Duodenal mucosa (tissue), 2 donors: ENCODE measurements around the gene NDOR1.

ENCODE experiments used
- H3K27ac ChIP-seq: one replicate; pipeline ENCODE4 v1.7.0; 2013; ENCODE audit warnings: low read depth, low read length
- H3K27me3 ChIP-seq, 2 donors: one replicate each; pipeline ENCODE4 v1.7.0; 2013; ENCODE audit warnings: low read length in 2 of 2, control low read depth in 1 of 2; ENCODE audit not compliant: insufficient read depth in 2 of 2, control insufficient read depth in 1 of 2
- H3K36me3 ChIP-seq, 2 donors: one replicate each; pipeline ENCODE4 v1.7.0; 2013; ENCODE audit warnings: low read length in 2 of 2, control low read depth in 1 of 2; ENCODE audit not compliant: insufficient read depth in 2 of 2, control insufficient read depth in 1 of 2
- H3K4me1 ChIP-seq, 2 donors: one replicate each; pipeline ENCODE4 v1.7.0; 2013; ENCODE audit warnings: low read length in 2 of 2, control low read depth in 1 of 2; ENCODE audit not compliant: insufficient read depth in 2 of 2, control insufficient read depth in 1 of 2
- H3K4me3 ChIP-seq, 2 donors: one replicate each; pipeline ENCODE4 v1.7.0; 2013; ENCODE audit warnings: low read length in 2 of 2, low read depth in 1 of 2
- H3K9ac ChIP-seq, 2 donors: one replicate each; pipeline ENCODE4 v1.7.0; 2013; ENCODE audit warnings: low read length in 2 of 2, low read depth in 1 of 2
- H3K9me3 ChIP-seq, 2 donors: one replicate each; pipeline ENCODE4 v1.7.0; 2013; ENCODE audit warnings: low read length in 2 of 2, control low read depth in 1 of 2; ENCODE audit not compliant: control insufficient read depth in 1 of 2

NDOR1 gene

DNA sequence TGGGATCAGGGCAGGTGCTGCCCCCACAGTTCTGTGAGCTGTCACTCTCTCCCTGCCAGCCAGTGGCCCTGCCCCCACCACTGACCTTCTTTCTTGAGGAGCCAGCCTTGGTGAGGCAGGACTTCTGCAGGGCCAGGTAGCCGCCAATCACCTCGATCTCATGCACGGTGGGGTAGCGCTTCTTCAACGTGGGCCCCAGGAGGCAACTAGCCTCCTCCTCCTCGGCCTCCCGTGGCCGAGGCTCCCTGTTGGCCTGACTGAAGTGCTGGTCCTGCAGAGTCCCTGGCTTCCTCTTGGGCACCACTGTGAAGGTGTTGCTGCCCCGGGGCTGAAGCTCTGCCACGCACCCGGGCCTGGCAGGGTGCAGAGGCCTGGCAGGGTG is 6.6 kb upstream of the NDOR1 start:
- Histone ChIP-seq H3K36me3 (no peaks in the 10 kb centered on the region), H3K9me3 (no peaks in the 10 kb centered on the region), H3K9ac (peak overlapping the region; percentile 69 to 85), H3K4me1 (peaks cover 43 to 66% of the 10 kb centered on the region in 2 donors), H3K27me3 (no peaks in the 10 kb centered on the region), H3K27ac (peak overlapping the region; percentile 83), H3K4me3 (peak overlapping the region; percentile 72 to 76)

DNA sequence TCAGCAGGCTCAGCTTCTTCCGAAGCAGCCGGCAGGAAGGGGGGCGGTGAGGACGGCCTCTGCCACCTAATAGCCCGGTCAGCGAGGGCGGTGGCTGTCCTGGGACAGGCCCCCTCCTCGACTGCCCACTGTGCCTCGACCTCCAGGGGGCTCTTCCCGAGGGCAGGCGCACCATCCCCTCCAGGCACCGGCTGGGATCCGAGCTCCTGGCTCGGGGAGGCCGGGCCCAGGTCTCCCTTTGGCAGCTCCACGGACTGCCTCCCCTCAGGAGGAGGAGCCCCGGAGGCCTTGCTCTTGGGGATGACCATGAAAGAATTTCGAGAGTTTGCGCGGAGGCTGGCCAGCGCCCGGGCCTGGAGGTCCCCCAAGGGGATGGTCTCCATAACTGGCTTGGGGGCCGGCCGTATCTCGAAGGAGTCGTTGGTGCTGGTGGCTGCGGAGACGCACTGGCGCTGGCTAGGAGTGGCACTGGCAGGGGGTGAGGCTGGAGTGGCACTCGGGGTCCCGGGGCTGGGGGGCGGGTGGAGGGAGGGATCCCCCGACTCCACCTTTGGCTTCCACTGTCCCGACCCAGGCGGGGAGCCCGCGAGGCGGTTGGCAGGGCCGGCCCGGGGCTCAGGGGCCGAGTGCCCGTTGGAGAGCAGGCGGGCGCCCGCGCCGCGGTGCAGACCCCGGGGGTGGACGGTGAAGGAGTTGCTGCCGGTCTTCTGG is 5.9 kb upstream of the NDOR1 start:
- Histone ChIP-seq H3K9me3 (no peaks in the 10 kb centered on the region), H3K4me3 (peak overlapping the region; percentile 72 to 76), H3K36me3 (no peaks in the 10 kb centered on the region), H3K27ac (peak overlapping the region; percentile 83), H3K9ac (peak overlapping the region; percentile 69 to 85), H3K4me1 (peaks cover 49 to 70% of the 10 kb centered on the region in 2 donors), H3K27me3 (no peaks in the 10 kb centered on the region)

DNA sequence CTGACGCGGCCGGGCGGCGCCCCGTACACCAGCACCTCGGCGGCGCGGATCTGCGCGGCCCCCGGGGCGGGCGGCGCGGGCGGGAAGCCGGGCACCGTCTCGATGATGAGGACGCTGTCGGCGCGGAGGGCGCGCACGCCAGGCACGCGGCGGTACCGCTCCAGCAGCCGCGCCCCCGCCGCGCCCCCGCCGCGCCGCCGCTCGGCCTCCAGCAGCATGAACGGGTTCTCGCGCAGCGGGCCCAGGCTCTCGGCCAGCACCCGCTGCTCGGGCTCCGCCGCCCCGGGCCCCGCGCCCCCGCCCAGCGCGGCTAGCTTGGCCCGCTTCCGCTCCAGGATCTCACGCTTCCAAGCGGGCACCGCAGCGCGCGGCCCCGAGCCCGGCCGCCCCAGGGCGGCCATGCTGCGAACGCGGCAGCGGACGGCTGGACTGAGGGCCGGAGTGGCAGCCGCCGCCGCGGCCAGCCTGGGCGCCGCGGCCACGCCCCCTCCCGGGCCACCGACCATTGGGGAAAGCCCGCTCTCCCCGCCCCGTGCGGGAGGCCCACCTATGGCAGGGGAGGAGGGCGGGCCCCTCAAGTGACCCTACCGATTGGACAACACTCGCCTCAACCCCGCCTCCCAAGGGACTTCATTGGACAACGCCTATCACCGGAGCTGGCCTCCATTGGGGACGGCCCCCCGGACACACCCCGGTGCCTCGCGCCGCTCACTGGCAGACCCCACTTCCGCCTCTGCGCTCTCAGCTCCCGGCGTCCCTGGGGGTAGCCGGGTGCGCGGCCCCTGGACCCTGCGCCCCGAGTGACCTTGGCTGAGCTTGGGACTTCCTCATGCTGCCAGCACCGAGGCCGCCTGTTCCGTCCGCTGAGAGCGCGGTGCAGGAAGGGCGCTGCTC is 4.9 kb upstream of the NDOR1 start, which contains the start of gene TPRN:
TSS of gene TPRN (minus strand) at position 431 of the 894 bp plus-strand sequence. CDS start at position 401, 30 bp downstream.
- Histone ChIP-seq H3K4me3 (peak within 1 kb of the TSS; percentile 81), H3K9ac (peak within 1 kb of the TSS; percentile 69 to 88), H3K27me3 (no peaks in the 10 kb centered on the region), H3K36me3 (no peaks in the 10 kb centered on the region), H3K4me1 (peaks cover 43 to 64% of the 10 kb centered on the region in 2 donors), H3K9me3 (no peaks in the 10 kb centered on the region), H3K27ac (peak within 1 kb of the TSS; percentile 83)

DNA sequence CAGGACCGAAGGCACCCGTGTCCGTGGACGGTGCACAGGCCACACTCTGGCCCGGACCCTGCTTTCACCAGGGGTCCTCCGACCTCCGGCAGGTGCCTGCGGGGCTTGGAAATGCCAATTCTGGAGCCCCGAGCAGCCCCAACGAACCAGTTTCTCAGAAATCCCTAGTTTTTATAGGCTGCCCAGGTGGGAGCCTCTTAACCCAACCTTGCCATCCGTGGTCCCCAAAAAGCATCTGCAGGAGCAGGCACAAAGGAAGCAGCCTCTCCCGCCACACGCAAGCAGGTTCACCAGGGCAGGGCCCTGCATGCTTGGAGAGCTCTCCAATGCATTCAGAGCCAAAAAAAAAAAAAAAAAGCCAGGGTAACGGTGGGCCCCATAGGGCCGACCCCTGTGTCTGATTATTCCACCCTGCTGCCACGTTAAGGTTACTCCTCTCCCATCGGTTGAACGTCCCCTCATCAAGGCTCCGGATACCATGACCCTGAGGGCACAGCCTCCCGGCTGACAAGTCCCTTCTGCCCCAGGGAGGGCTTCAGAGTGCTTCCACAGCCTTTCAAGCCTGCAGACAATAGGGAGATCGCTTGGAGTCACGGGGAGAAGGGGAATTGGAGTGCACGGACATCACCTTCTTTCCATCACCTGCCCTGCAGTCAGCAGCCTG is 4.2 kb upstream of the NDOR1 start:
- Histone ChIP-seq H3K4me3 (peak overlapping the region; percentile 81), H3K9ac (peak overlapping the region; percentile 61 to 88), H3K27me3 (no peaks in the 10 kb centered on the region), H3K4me1 (peaks cover 42 to 63% of the 10 kb centered on the region in 2 donors), H3K36me3 (no peaks in the 10 kb centered on the region), H3K27ac (peak overlapping the region; percentile 70), H3K9me3 (no peaks in the 10 kb centered on the region)

DNA sequence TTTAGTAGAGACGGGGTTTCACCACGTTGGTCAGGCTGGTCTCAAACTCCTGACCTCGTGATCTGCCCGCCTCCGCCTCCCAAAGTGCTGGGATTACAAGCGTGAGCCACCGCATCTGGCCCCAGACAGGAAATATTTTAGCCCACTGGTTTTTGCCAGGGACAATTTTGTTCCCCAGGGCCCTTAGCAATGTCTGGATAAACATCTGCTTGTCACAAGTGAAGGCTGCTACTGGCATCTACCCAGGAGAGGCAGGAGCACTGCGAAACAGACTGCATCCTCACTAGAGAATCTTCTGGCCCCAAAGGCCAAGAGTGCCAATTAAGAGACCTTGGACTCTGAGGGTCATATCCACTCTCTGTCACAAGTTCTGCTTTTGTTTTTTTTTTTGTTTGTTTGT is 2.5 kb upstream of the NDOR1 start:
- Histone ChIP-seq H3K27me3 (no peaks in the 10 kb centered on the region), H3K4me1 (peaks cover 46 to 69% of the 10 kb centered on the region in 2 donors), H3K4me3 (no peak overlapping the region), H3K9ac (no peak overlapping the region), H3K9me3 (no peaks in the 10 kb centered on the region), H3K36me3 (peaks cover 0 to 6% of the 10 kb centered on the region in 2 donors), H3K27ac (no peak overlapping the region)

DNA sequence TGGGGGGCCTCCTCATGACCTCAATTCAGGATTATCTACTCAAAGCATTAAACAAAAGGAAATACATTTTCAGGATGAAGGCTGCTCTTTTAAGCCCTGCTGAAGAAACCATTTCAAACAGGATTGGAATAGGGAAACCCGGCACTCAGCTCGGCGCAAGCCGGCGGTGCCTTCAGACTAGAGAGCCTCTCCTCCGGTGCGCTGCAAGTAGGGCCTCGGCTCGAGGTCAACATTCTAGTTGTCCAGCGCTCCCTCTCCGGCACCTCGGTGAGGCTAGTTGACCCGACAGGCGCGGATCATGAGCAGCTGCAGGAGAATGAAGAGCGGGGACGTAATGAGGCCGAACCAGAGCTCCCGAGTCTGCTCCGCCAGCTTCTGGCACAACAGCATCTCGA is 772 bp upstream of the NDOR1 start:
- Histone ChIP-seq H3K4me1 (peaks cover 40 to 53% of the 10 kb centered on the region in 2 donors), H3K27ac (no peak overlapping the region), H3K27me3 (no peaks in the 10 kb centered on the region), H3K9me3 (no peaks in the 10 kb centered on the region), H3K9ac (peak overlapping the region; percentile 83 to 95), H3K4me3 (peak overlapping the region; percentile 99), H3K36me3 (peaks cover 0 to 9% of the 10 kb centered on the region in 2 donors)

DNA sequence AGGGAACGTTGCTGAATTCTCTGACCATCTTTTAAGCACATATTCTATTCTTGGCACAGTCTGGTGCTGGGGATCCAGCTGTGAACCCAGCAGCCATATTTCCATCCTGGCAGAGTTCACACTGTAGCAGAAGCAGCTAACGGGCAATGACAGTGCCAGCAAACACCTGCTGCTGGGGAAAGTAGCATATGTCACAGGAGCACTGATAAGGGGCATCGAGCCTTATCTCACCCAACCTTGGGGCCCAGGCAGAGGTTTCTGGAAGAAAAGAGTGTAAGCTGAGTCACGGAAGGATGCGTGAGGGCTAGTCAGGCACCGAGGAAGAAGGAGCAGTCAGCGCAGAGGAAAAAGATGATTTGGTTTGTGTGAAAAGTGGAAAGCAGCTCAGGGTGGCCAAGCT is 1.1 kb downstream of the NDOR1 start:
- Histone ChIP-seq H3K4me3 (peak overlapping the region; percentile 99), H3K9ac (peak overlapping the region; percentile 83 to 95), H3K27me3 (no peaks in the 10 kb centered on the region), H3K4me1 (peaks cover 34 to 48% of the 10 kb centered on the region in 2 donors), H3K9me3 (no peaks in the 10 kb centered on the region), H3K27ac (no peak overlapping the region), H3K36me3 (peaks cover 0 to 9% of the 10 kb centered on the region in 2 donors)

DNA sequence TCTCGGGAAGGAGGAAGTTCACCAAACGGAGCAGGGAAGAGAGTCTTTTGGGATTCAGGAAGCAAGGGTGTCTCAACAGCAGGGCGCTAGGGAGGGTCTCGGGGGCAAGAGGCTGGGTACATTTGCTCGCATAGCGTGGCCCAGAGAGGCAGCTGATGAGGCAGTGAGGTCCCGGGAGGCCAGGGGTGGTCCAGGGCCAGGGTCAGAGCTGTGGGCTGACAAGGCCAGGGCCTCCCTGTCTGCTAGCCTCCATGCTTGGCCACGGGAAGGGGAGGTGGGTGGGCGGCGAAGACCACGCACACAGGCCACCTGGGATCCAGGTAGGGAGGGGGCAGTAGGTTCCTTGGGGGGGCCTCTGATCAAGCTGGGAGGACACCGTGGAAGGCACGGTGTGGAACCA is 6.0 kb downstream of the NDOR1 start:
- no peaks in the 10 kb centered on the region for H3K9me3 ChIP-seq
- H3K4me1 ChIP-seq = peaks cover 5 to 10% of the 10 kb centered on the region in 2 donors
- H3K4me3 ChIP-seq = no peak overlapping the region
- H3K27ac ChIP-seq = no peak overlapping the region
- H3K36me3 ChIP-seq = peaks cover 0 to 17% of the 10 kb centered on the region in 2 donors
- H3K9ac ChIP-seq = no peak overlapping the region
- H3K27me3 ChIP-seq = no peaks in the 10 kb centered on the region

DNA sequence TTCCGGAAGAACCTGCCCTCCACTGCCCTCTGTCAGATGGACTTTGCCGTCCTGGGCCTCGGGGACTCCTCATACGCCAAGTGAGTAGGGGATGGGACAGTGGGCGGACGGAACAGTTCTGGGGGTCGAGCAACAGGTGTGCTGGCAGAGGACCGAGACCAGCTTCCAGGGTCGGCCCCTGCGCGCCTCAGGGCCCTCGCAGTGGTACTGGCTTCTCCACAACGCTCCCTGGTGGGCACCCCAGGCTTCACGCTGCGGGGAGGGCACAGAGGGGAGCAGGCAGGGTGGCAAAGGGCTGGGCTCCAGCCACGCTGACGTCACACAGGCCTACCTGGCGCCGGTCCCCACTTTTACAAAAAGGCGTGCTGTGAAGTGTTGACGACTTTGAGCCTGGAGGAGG is 7.0 kb downstream of the NDOR1 start:
- H3K4me3 ChIP-seq = no peak overlapping the region
- no peaks in the 10 kb centered on the region for H3K9me3 ChIP-seq
- H3K4me1 ChIP-seq = peaks cover 0 to 10% of the 10 kb centered on the region in 2 donors
- no peak overlapping the region for H3K9ac ChIP-seq
- no peaks in the 10 kb centered on the region for H3K27me3 ChIP-seq
- peaks cover 0 to 11% of the 10 kb centered on the region in 2 donors for H3K36me3 ChIP-seq
- H3K27ac ChIP-seq = no peak overlapping the region
